PC-3 (cell line): ENCODE data around the gene YAF2. TPM values are rescaled to one million over a fixed set of nuclear protein-coding genes. Genes with fewer than 3 reads are reported as not detected.

Experiments used
- ATAC-seq: fragments of 200-7000 bp; cut with Tn5 transposase; 2 replicates; pipeline ENCODE4 v1.9.1; 2020; ENCODE audit warnings: mild to moderate bottlenecking, moderate library complexity
- BruUV-seq: library from RNA; stranded (reverse); fragments of 400-500 nt; replicated peaks from 2 replicates; lab custom pipeline; 2021; lab: Mats Ljungman, UMichigan
- CTCF ChIA-PET: fragments of 300-600 bp; sonication (Branson Sonifier 250); formaldehyde crosslinking; loops from one replicate; lab custom pipeline; 2022; ENCODE audit warnings: antibody characterized with exemption; lab: Charles Lee
- POLR2A ChIA-PET: fragments of 300-600 bp; sonication (Branson Sonifier 250); formaldehyde crosslinking; loops from one replicate; lab custom pipeline; 2022; ENCODE audit warnings: antibody characterized with exemption; ENCODE audit not compliant: unreplicated experiment; lab: Charles Lee
- DNase-seq: peaks from one replicate; pipeline ENCODE4 v3.0.0-alpha.2; 2015
- H2AFZ ChIP-seq: fragments of 300-600 bp; sonication (generic); 2 replicates; pipeline ENCODE4 v1.6.0; 2016; ENCODE audit warnings: antibody characterized with exemption, low read length
- H3F3A ChIP-seq: fragments of 300-600 bp; sonication (generic); one replicate; pipeline ENCODE4 v1.6.0; 2017; ENCODE audit warnings: antibody characterized with exemption, low read length, control low read depth, mild to moderate bottlenecking; ENCODE audit not compliant: unreplicated experiment
- H3K27ac ChIP-seq: fragments of 300-600 bp; sonication (generic); 2 replicates; pipeline ENCODE4 v1.5.1; 2016; ENCODE audit warnings: mild to moderate bottlenecking, low read length
- H3K27me3 ChIP-seq: fragments of 300-600 bp; sonication (generic); 2 replicates; pipeline ENCODE4 v1.6.1; 2016; ENCODE audit warnings: low read length, mixed read lengths
- H3K36me3 ChIP-seq: fragments of 300-600 bp; sonication (generic); 2 replicates; pipeline ENCODE4 v1.6.1; 2016; ENCODE audit warnings: low read depth, mixed run types, low read length, mixed read lengths
- H3K4me1 ChIP-seq: fragments of 300-600 bp; sonication (generic); 2 replicates; pipeline ENCODE4 v1.5.1; 2016; ENCODE audit warnings: low read length; ENCODE audit not compliant: insufficient read depth
- H3K4me2 ChIP-seq: fragments of 300-600 bp; sonication (generic); 2 replicates; pipeline ENCODE4 v1.6.0; 2016; ENCODE audit warnings: low read length
- H3K4me3 ChIP-seq: fragments of 300-600 bp; sonication (generic); 2 replicates; pipeline ENCODE4 v1.5.1; 2016; ENCODE audit warnings: mild to moderate bottlenecking, low read length, mixed read lengths
- H3K79me2 ChIP-seq: fragments of 300-600 bp; sonication (generic); 2 replicates; pipeline ENCODE4 v1.6.1; 2017; ENCODE audit warnings: low read length, mixed read lengths
- H3K9ac ChIP-seq: fragments of 300-600 bp; sonication (generic); 2 replicates; pipeline ENCODE4 v1.6.0; 2016; ENCODE audit warnings: mild to moderate bottlenecking, low read length
- H3K9me2 ChIP-seq: fragments of 300-600 bp; sonication (generic); replicated peaks from 2 replicates; pipeline ENCODE4 v1.6.1; 2016; ENCODE audit warnings: mixed run types, low read length, mixed read lengths
- H3K9me3 ChIP-seq: fragments of 300-600 bp; sonication (generic); 2 replicates; pipeline ENCODE4 v1.6.1; 2016; ENCODE audit warnings: low read length, mixed read lengths
- H4K20me1 ChIP-seq: fragments of 300-600 bp; sonication (generic); 2 replicates; pipeline ENCODE4 v1.6.1; 2016; ENCODE audit warnings: low read length, mixed read lengths
- CTCF ChIP-seq: fragments of 300-600 bp; sonication (generic); conservative IDR thresholded peaks from 2 replicates; pipeline ENCODE4 v1.5.1; 2017; ENCODE audit warnings: antibody characterized with exemption, low read depth, mild to moderate bottlenecking, low read length
- EZH2 ChIP-seq: fragments of 300-600 bp; sonication (generic); IDR thresholded peaks from one replicate; pipeline ENCODE4 v1.6.1; 2017; ENCODE audit warnings: antibody characterized with exemption, mild to moderate bottlenecking, low read length; ENCODE audit not compliant: unreplicated experiment
- EZH2phosphoT487 ChIP-seq: fragments of 300-600 bp; sonication (generic); IDR thresholded peaks from 2 replicates; pipeline ENCODE4 v1.6.1; 2018; ENCODE audit warnings: mild to moderate bottlenecking, antibody characterized with exemption, low read length, borderline replicate concordance
- intact Hi-C: fragments of 100-400 bp; cut with micrococcal nuclease; formaldehyde crosslinking; loops from 2 replicates; pipeline ENCODE4 v1.9.0; 2023
- total RNA-seq: library from RNA; depleted of rRNA; stranded (reverse); fragments of >200 nt; gene quantifications from 2 replicates; pipeline ENCODE4 v1.2.3, GENCODE V29; 2014

The YAF2 gene
- total RNA-seq, 1 experiment from 2014 or later, result 6.8 TPM

DNA sequence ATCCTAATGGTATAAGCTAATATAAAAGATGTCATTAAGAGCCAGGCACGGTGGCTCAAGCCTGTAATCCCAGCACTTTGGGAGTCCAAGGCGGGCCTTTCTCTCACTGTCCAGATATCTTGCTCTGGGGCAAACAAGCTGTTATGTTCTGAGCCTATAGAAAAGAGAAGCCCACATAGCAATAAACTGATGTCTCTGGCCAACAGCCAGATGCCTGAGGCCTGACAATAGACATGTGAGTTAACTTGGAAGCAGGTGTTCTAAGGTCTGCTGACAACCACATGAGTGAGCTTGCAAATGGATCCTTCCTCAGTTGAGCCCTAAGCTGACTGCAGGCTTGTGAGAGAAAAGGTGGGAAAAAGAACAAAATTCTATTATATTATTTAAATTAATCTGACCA, 25.0 kb downstream of the YAF2 start:
- ATAC-seq (peak; percentile 59), DNase-seq (peak; percentile 75)
- H3K9me2 ChIP-seq, result no peaks in the 10 kb centered on the region
- H4K20me1 ChIP-seq, result no peaks in the 10 kb centered on the region
- ChIA-PET CTCF (no interaction called here), POLR2A (no interaction called here)
- no peak overlapping the region for H3K4me2 ChIP-seq
- TF ChIP-seq EZH2phosphoT487, result no peak
- TF ChIP-seq CTCF, result no peak
- TF ChIP-seq EZH2, result no peak
- 0 out of 2 replicates have a peak, but pooled peaks cover 3% of the 10 kb centered on the region for H3K79me2 ChIP-seq
- no TSS peak for BruUV-seq
- no peaks in the 10 kb centered on the region for H3K27me3 ChIP-seq
- peaks cover 5% of the 10 kb centered on the region for H3K4me1 ChIP-seq
- no peaks in the 10 kb centered on the region for H3K9me3 ChIP-seq
- intact Hi-C loops, result no loop called here
- no peak overlapping the region for H2AFZ ChIP-seq
- H3K36me3 ChIP-seq, result 0 out of 2 replicates have a peak, but pooled peaks cover 6% of the 10 kb centered on the region
- no peak overlapping the region for H3K4me3 ChIP-seq
- no peak overlapping the region for H3K27ac ChIP-seq
- H3F3A ChIP-seq, result no peaks in the 10 kb centered on the region
- H3K9ac ChIP-seq, result no peak overlapping the region

GRCh38 chr12:42208574-42208973, 29.5 kb downstream of the YAF2 start:
- Histone ChIP-seq H3K9me2 (no peaks in the 10 kb centered on the region), H3K36me3 (0 out of 2 replicates have a peak, but pooled peaks cover 6% of the 10 kb centered on the region), H3K4me2 (no peak overlapping the region), H3F3A (no peaks in the 10 kb centered on the region), H3K4me3 (no peak overlapping the region), H3K9me3 (no peaks in the 10 kb centered on the region), H2AFZ (no peak overlapping the region), H3K79me2 (no peaks in the 10 kb centered on the region), H3K9ac (no peak overlapping the region), H4K20me1 (no peaks in the 10 kb centered on the region), H3K4me1 (no peaks in the 10 kb centered on the region), H3K27ac (no peak overlapping the region), H3K27me3 (no peaks in the 10 kb centered on the region)
- TF ChIP-seq EZH2phosphoT487, result no peak
- no peak for TF ChIP-seq EZH2
- no peak for TF ChIP-seq CTCF
- CTCF ChIA-PET, result no interaction called here
- intact Hi-C loops, result no loop called here
- POLR2A ChIA-PET, result no interaction called here
- ATAC-seq (no peak), DNase-seq (no peak)
- BruUV-seq, result no TSS peak

DNA sequence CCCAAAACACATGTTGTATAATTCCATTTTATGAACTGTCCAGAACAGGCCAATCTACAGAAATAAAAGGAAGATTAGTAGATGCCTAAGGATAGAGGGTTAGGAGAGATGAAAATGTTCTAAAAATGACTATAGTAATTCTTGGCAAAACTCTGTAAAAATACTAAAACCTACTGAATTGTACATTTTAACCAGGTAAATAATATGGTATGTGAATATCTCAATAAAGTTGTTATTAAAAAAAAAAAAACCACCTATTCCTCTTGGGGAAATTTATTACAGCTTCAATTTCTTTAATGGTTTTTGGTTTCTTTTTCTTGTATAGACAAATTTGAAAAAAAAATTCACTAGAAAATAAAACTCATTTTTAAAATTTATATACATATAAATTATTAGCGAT, 33.2 kb downstream of the YAF2 start:
- Histone ChIP-seq H3K4me2 (no peak overlapping the region), H3K27me3 (no peaks in the 10 kb centered on the region), H3K79me2 (no peaks in the 10 kb centered on the region), H3K9me3 (no peaks in the 10 kb centered on the region), H3F3A (no peaks in the 10 kb centered on the region), H3K9me2 (no peaks in the 10 kb centered on the region), H3K36me3 (0 out of 2 replicates have a peak, but pooled peaks cover 2% of the 10 kb centered on the region), H4K20me1 (no peaks in the 10 kb centered on the region), H3K9ac (no peak overlapping the region), H3K4me3 (no peak overlapping the region), H3K4me1 (peaks cover 5% of the 10 kb centered on the region; the same call in 1 of the 2 replicates), H3K27ac (no peak overlapping the region), H2AFZ (no peak overlapping the region)
- ChIA-PET POLR2A (no interaction called here), CTCF (no interaction called here)
- DNase-seq (no peak), ATAC-seq (no peak)
- no peak for TF ChIP-seq EZH2
- TF ChIP-seq EZH2phosphoT487, result no peak
- TF ChIP-seq CTCF, result no peak
- BruUV-seq, result no TSS peak
- intact Hi-C loops, result no loop called here
